KOPT-K1 (cell line): ENCODE data around the gene GRID1.

Experiments
- H3K27ac ChIP-seq: fragments of 200-600 bp; sonication (generic); 2 replicates; pipeline ENCODE4 v1.5.1; 2016; ENCODE audit warnings: antibody characterized with exemption, mild to moderate bottlenecking, low read depth, low read length; ENCODE audit not compliant: poor library complexity, severe bottlenecking
- H3K36me3 ChIP-seq: fragments of 200-600 bp; sonication (generic); 2 replicates; pipeline ENCODE4 v1.5.1; 2017; ENCODE audit warnings: antibody characterized with exemption, mild to moderate bottlenecking, low read length, moderate library complexity; ENCODE audit not compliant: insufficient read depth
- H3K9me3 ChIP-seq: fragments of 200-600 bp; sonication (generic); 2 replicates; pipeline ENCODE4 v1.5.1; 2017; ENCODE audit warnings: antibody characterized with exemption, low read length, mild to moderate bottlenecking; ENCODE audit not compliant: insufficient read depth, poor library complexity, severe bottlenecking

Gene GRID1

DNA sequence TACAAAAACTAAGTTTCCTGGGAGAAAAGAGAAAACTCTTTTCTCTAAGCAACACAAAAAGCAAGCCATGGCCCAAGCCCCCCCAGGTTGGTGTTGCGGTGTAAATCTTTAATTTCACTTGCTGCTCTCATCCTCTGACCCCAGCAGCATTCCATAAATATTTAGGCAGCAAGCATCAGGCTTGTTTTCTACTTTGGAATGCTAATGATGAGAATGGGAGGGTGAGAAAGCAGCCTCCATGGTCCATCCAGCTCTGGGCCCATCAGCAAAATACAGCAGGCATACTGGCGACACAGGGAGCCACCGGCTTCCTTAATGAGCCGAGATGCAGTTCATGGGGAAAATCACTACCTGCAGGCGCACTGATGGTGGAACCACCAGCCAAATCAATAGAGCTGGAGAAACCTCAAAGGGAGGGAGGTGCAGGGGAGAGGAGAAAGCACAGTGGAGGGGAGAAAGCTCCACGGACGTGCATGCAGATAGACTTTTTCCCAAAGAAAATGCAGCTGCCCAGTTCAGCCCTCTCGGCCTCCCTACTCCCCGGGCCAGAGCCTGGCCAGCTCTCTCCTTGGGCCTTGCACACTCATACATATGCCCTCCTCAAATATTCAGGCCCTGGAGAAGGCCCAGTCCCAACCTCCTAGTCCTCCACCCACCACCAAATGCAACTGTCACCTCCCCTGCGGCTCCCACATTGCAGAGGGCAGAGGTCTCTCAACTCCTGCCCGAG is 131.9 kb downstream of the GRID1 start:
- Histone ChIP-seq H3K27ac (no peak overlapping the region), H3K36me3 (no peaks in the 10 kb centered on the region), H3K9me3 (peaks cover 11% of the 10 kb centered on the region)

DNA sequence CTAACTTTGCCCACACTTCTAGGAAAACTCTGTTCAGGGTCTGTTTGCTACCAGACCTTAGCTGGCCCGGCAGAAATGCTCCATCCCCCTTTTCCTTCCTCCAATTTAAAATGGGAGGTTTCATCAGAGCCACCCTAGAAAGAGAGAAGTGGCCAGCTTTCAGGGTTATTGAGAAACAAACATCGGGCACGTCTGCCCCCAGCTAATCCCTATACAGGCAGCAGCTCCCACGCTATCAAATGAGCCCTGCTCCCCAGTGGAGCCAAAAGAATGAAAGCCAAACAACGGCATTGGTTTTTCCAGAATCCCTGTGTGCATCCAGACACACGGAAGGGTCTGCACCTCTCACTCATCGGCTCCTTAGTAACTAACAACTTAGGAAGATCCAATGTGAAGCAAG is 132.5 kb downstream of the GRID1 start:
- Histone ChIP-seq H3K27ac (no peak overlapping the region), H3K9me3 (peaks cover 11% of the 10 kb centered on the region), H3K36me3 (no peaks in the 10 kb centered on the region)

DNA sequence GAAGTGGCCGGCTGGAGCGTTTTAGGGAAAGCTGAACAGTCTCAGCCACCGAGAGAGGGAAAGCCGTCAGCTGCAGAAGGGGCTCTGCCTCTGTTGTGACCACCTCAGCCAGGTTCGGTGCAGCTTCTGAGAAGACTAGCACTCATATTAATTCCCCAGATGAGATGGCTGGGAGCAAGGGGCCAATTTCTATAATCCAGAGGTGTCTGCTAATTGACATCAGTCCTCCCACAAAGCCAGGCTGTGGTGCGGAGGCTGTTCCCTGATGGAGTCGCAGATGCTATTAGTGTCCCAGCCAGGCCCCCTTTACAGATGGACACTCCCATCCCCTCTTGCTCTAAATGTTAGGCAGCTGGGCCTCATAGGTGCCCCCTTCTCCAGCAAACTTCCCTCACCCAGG is 133.5 kb downstream of the GRID1 start:
- H3K36me3 ChIP-seq: no peaks in the 10 kb centered on the region
- peaks cover 2% of the 10 kb centered on the region for H3K9me3 ChIP-seq
- H3K27ac ChIP-seq: no peak overlapping the region

DNA sequence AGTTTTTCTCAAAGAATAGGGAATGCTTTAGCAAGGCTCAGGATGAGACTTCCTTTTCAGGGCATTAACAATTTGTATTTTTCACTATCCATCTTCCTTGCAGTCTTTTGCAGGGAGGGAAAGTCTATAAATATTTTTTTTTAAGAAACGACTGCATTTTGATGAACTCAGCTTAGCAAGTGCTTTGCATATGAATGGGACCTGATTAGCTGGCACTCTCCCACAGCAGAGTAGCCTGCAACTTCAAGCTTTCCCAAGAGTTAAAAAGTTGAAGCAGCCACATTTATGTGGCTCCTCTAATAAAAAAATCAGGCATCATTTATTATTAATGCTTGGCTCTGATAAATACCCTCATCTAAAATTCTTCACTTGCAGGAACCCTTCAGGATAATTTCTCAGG is 134.0 kb downstream of the GRID1 start:
- Histone ChIP-seq H3K36me3 (no peaks in the 10 kb centered on the region), H3K9me3 (no peaks in the 10 kb centered on the region), H3K27ac (no peak overlapping the region)

DNA sequence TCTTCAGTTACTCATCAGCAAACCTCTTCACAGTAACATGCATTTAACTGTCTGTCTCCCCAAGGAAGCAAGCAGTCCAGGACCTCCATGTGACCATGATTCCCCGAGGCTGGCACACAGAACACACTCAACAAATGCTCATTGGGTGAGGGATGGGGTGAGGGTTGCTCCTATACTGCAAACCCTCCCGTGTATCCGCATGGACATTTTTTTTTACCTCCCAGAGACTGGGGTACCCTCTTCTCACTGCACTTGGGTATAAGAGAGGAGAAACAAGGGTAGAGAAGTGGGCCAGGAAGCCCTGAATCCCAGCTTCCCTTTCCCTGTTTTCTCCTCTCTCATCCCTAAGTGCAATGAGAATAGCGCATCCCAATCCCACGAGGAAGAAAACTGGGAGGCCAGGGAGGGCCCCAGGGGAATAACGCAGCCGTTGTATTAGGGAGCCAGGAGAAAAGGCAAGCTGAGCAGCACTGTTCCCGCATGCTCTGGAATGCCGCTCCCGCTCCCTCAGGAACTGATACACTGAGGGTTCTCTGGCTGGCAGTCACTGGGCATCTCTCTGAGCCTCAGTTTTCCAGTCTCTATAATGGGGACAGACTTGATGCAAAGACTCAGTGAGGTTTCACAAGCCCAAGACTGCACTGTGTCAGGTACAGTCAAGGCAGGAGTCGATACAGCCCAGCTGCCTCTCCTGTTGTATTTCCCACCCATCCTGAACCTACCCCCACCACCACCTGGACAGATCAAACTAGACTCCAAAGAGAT is 134.6 kb downstream of the GRID1 start:
- no peaks in the 10 kb centered on the region for H3K36me3 ChIP-seq
- H3K9me3 ChIP-seq: no peaks in the 10 kb centered on the region
- no peak overlapping the region for H3K27ac ChIP-seq

DNA sequence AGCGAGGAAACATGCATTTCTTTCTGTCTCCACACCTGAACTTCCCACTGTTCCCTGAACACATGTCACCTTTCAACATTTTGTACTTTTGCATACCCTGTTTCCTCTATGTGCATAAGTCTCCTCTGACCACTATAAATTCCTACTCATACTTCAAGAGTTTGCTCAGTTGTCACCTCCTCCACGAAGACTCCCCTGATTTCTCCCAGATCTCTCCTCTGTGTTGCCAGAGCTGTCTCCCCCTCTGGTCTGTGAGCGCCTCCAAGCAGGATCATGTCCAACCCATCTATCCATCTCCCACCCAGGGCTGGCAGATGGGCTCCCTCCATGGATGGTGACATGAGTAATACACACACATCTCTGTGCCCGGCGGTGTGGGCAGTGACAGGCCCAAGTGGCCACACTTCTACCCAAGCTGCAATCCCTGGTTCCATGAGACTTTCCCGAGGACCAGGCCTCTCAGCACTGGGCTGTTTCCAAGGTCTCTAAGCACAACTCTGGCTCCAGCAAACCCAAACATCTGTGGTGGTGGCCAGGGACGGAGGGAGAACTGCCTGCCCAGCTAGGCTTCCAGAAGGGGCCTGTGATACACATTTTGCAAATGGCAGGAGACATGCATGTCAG is 135.9 kb downstream of the GRID1 start:
- H3K9me3 ChIP-seq: no peaks in the 10 kb centered on the region
- H3K36me3 ChIP-seq: no peaks in the 10 kb centered on the region
- H3K27ac ChIP-seq: no peak overlapping the region

DNA sequence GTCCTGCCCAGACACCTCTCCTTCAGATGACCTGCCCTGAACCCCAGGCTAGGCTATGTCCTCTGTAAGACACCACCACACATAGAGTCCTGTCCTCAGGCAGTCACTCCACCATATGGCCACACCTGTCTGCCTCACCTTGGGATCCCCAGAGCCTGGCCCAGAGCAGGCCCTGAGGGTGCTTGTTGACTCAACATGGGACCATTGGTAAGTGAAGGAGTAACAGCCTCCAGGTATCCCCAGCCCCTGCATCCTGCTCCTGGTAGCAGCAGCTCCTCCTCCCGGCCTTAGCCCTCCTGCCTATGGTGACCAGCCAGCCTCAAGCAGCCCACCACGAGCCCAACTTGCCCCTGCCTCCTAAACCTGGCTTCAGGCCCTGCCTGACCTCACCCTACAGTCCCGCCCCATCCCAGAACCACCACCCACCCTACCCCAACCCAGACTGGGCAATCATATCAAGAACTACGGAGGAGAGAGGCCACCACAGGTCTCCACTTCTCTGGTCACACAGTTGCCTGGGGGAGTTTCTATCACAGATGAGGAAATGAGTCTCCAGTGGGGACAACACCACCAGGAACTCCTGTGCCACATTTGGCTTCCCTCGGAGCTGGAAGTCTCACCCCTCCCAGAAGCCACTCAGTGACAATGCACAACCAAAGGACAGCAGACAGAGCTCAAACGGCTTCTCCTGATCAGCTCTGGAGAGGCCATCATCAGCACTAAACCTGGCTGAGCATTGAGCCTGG is 136.6 kb downstream of the GRID1 start:
- Histone ChIP-seq H3K36me3 (no peaks in the 10 kb centered on the region), H3K27ac (no peak overlapping the region), H3K9me3 (no peaks in the 10 kb centered on the region)

DNA sequence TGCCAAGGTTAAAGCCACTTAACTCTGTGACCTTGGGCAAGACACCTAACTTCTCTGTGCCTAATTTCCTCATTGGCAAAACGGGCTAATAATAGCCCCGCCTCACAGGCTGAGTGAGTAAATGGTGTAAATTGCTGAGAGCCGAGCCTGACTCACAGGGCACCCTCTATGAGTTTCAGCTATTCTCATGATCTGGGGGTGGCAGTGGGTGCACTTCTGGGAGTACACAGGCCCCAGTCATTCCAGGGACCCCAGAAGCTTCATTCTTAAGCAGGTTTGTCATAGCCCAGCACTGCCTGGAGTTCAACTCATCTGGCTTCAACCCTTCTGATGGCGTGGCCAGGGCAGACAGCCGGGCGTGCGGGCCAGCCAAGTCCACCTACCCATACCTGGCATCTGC is 137.2 kb downstream of the GRID1 start:
- H3K9me3 ChIP-seq: no peaks in the 10 kb centered on the region
- no peak overlapping the region for H3K27ac ChIP-seq
- H3K36me3 ChIP-seq: no peaks in the 10 kb centered on the region

DNA sequence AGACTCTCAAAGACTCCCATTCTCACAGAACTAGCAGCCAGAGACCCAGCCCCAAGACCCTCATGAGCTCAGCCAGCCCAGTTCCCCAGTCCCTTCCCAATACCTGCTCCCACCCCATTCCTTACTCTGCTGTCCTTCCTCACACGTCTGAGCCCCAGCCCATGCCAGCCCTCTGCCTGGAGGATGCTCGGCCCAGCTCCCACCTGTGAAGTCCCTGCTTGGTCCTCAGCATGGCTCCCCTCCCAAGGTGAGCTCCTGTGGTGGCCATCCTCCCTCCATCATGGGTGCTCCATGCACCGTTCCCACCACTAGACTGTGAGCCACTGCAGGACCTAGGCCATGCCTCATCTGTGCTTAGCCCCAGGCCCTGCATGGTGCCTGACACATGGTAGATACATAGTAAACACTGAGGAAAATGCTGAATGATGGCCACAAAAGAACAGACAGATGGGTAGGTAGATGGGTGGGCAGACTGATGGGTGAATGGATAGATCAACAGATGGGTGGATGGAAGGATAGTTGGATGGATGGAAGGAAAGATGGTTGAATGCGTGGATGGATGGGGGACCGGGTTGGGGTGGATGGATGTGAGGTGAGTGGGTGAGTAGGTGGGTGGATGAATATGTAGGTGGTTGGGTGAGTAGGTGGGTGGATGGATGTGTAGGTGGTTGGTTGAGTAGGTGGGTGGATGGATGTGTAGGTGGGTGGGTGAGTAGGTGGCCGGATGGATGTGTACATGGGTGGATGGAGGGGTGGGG is 138.9 kb downstream of the GRID1 start:
- H3K27ac ChIP-seq: no peak overlapping the region
- H3K36me3 ChIP-seq: no peaks in the 10 kb centered on the region
- no peaks in the 10 kb centered on the region for H3K9me3 ChIP-seq

DNA sequence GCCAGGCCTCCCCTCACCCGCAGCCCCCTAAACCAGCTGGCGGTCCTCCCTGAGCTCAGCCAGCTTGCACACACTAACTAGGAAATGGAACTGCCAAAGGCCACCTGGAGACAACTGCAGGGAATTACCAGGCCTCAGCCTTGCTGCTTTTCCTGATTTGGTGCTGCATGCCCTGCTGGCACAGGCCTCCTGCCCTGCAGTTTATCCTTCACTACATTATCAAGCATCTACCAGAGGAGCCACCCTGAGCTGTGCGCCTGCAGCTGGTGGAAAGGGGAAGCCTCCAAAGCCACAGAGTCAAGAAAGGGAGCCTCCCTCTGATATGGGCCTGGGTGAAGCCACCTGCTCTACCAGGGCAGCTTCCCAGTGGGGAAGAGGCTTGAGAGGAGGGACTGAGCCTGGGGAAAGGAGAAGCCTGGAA is 139.8 kb downstream of the GRID1 start:
- no peaks in the 10 kb centered on the region for H3K9me3 ChIP-seq
- no peaks in the 10 kb centered on the region for H3K36me3 ChIP-seq
- no peak overlapping the region for H3K27ac ChIP-seq

DNA sequence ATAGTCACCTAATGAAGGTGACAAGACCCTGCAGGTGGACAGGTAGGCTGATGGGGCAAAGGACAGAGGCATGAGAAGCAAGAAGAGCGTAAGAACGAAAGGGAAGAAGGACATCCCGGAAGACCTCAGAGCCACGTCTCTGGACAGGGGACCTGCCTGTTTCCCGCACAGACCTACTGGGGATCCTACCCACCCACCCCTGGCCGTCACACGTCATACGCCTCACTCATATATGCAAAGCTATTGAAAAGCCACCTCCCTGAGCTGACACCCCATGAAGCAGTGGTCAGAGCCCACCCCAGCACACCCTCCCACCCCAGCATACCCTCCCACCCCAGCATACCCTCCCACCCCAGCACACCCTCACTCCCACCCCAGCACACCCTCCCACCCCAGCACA is 140.6 kb downstream of the GRID1 start:
- no peaks in the 10 kb centered on the region for H3K9me3 ChIP-seq
- H3K27ac ChIP-seq: no peak overlapping the region
- no peaks in the 10 kb centered on the region for H3K36me3 ChIP-seq

DNA sequence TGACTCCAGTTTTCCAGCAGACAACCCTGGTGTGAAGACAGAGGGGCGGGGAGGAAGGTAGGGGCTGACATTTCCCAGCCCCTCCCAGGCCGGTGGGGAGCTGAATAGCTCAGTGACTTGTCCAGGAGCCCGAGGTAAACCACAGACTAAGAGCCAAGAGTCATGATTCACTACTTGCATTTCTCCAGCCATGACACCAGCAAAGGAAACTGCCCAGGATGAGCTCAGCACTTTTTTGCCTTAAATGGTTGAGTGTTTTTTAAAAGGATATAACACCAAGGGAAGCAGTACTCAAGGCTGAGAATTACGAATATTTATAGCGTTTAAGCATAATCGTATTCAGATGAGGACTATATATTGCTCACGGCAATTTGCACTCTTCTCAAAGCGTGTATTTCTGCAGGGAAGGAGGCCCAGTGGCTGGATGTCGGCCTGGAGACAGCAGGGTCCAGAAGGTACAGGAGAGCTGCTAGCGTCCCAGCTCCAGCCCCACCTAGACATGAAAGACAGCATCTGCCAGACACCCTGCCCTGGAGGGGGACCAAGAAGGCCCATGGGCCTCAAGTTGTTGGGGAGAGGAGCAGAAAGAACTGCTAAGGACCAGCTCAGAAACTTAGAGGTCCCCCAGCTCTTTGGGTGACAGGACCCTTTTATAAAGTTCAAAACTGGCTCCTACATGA is 141.4 kb downstream of the GRID1 start:
- no peaks in the 10 kb centered on the region for H3K9me3 ChIP-seq

DNA sequence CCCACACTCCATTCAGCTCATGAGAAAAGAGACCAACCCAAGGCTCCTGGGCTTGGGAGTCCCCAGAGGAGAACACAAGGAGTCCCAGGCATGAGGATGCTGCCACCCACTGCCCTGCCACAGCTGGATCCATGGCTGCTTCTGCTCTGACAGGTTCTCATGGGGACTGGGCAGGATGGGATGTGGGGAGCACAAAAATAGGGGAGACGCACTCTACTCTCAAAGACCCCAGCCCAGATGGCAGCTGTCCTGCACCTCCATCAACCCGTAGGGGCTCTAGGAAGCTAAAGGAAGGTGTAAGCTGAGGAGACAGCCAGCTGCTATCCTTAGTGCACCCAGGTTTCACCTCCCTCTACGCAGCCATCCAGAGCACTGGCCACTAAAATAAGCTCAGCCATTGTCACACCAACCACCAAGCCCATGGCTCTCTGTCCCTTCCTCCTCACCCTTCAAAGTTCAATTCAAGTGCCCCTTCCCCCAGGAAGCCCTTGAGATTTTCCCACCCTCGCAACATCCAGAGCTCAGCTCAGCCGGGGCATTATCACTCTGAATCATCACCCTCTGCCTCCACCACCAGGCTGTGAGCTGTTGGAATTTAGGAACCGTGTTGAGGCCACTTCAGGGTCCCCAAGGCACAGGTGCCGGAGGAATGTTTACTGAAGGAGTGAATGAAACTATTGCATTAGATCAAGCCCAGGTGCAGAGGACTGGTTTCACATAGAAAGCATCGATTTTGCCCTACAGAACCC is 142.1 kb downstream of the GRID1 start:
- no peaks in the 10 kb centered on the region for H3K36me3 ChIP-seq
- no peaks in the 10 kb centered on the region for H3K9me3 ChIP-seq
- H3K27ac ChIP-seq: no peak overlapping the region

More for the DNA sequence above, 141.4 kb downstream of the GRID1 start:
- Histone ChIP-seq H3K27ac (no peak overlapping the region), H3K36me3 (no peaks in the 10 kb centered on the region)
